HG03159 (cell line): ENCODE data around the gene CHPF.
A peak's percentile ranks its signal among the peaks of the same experiment; 100 is the strongest.

Experiments used
- ATAC-seq: cut with Tn5 transposase; IDR thresholded peaks from one replicate; pipeline ENCODE4 v1.9.1; 2021; ENCODE audit warnings: mild to moderate bottlenecking, moderate library complexity; ENCODE audit not compliant: unreplicated experiment

CHPF gene

GRCh38 chr2:219514836-219515235 is 28.8 kb downstream of the CHPF start:
- ATAC-seq, result no peak

- no peak for ATAC-seq
These were observed 29.3 kb downstream of the CHPF start, which contains the start of gene ASIC4 for GRCh38 chr2:219514196-219514761. ASIC4 (plus strand) TSS chr2:219514482; CDS start chr2:219514725, 243 bp downstream.

GRCh38 chr2:219513787-219514186 is 29.8 kb downstream of the CHPF start:
- ATAC-seq, result no peak

GRCh38 chr2:219512524-219513216 is 30.9 kb downstream of the CHPF start:
- ATAC-seq, result no peak

- ATAC-seq, result no peak
These were observed 31.9 kb downstream of the CHPF start for GRCh38 chr2:219511547-219512325.

- ATAC-seq, result no peak
These were observed 33.0 kb downstream of the CHPF start for GRCh38 chr2:219510512-219511135.

GRCh38 chr2:219509780-219510511 is 33.7 kb downstream of the CHPF start:
- peak; percentile 77 for ATAC-seq

- peak; percentile 26 for ATAC-seq
These were observed 34.4 kb downstream of the CHPF start for GRCh38 chr2:219508971-219509779.

- ATAC-seq, result no peak
These were observed 35.2 kb downstream of the CHPF start for GRCh38 chr2:219508444-219508734.

- ATAC-seq, result no peak
These were observed 35.8 kb downstream of the CHPF start for GRCh38 chr2:219507581-219508443.

- ATAC-seq, result no peak
These were observed 36.6 kb downstream of the CHPF start for GRCh38 chr2:219506802-219507526.

GRCh38 chr2:219506153-219506801 is 37.3 kb downstream of the CHPF start:
- no peak for ATAC-seq

- no peak for ATAC-seq
These were observed 38.0 kb downstream of the CHPF start for GRCh38 chr2:219505585-219505984.

- no peak for ATAC-seq
These were observed 41.0 kb downstream of the CHPF start for GRCh38 chr2:219502618-219503017.

- no peak for ATAC-seq
These were observed 41.8 kb downstream of the CHPF start for GRCh38 chr2:219501849-219502248.

GRCh38 chr2:219500135-219500534 is 43.5 kb downstream of the CHPF start:
- no peak for ATAC-seq

GRCh38 chr2:219499555-219499954 is 44.1 kb downstream of the CHPF start:
- no peak for ATAC-seq

- no peak for ATAC-seq
These were observed 44.6 kb downstream of the CHPF start for GRCh38 chr2:219499058-219499307.
